Transverse colon (tissue), 4 donors: ENCODE measurements around the gene MBD3L2B. TPM values are rescaled to one million over a fixed set of nuclear protein-coding genes. Genes with fewer than 3 reads are reported as not detected.

Experiments
- DNase-seq: peaks from one replicate; pipeline ENCODE4 v3.0.0-alpha.2; 2019
- H3K27ac ChIP-seq, 4 donors: fragments of 200-600 bp; sonication (generic); 2 replicates each; pipeline ENCODE4 v1.5.1; 2016 to 2018; ENCODE audit warnings: inconsistent platforms in 4 of 4
- H3K27me3 ChIP-seq: fragments of 200-600 bp; sonication (generic); 2 replicates; pipeline ENCODE4 v1.5.1; 2017; ENCODE audit warnings: inconsistent platforms
- H3K36me3 ChIP-seq, 4 donors: fragments of 200-600 bp; sonication (generic); 2 replicates each; pipeline ENCODE4 v1.5.1; 2017 to 2019; ENCODE audit warnings: inconsistent platforms in 4 of 4
- H3K4me1 ChIP-seq, 4 donors: fragments of 200-600 bp; sonication (generic); 2 replicates each; pipeline ENCODE4 v1.5.1; 2017 to 2020; ENCODE audit warnings: inconsistent platforms in 4 of 4
- H3K4me3 ChIP-seq, 4 donors: fragments of 200-600 bp; sonication (generic); 1 replicate in 1 of 4; 2 replicates in 3 of 4; pipeline versions ENCODE4 v1.5.1 to v1.6.1; 2017 to 2019; ENCODE audit warnings: inconsistent platforms in 4 of 4
- H3K9me3 ChIP-seq, 2 donors: fragments of 200-600 bp; sonication (generic); 2 replicates each; pipeline ENCODE4 v1.5.1; 2017 to 2019; ENCODE audit warnings: inconsistent platforms in 2 of 2
- CTCF ChIP-seq, 5 experiments: fragments of 200-600 bp in 3 of 5; fragments of 450-650 bp in 2 of 5; sonication (generic) in 3 of 5; IDR thresholded peaks; 1 replicate in 2 of 5; 2 replicates in 3 of 5; pipeline ENCODE4 v1.5.1; 2016 to 2017; ENCODE audit warnings: antibody characterized with exemption in 5 of 5, inconsistent platforms in 3 of 5, mild to moderate bottlenecking in 2 of 5, moderate library complexity in 1 of 5
- EP300 ChIP-seq: sonication (generic); formaldehyde crosslinking; IDR thresholded peaks from one replicate; pipeline ENCODE4 v1.6.1; 2017; ENCODE audit warnings: antibody characterized with exemption, low read depth
- POLR2A ChIP-seq: fragments of 450-650 bp; IDR thresholded peaks from one replicate; pipeline ENCODE4 v1.6.1; 2016; ENCODE audit warnings: antibody characterized with exemption, mild to moderate bottlenecking, moderate library complexity
- POLR2AphosphoS5 ChIP-seq, 3 donors: sonication (generic); formaldehyde crosslinking; IDR thresholded peaks; one replicate each; pipeline ENCODE4 v1.6.1; 2016; ENCODE audit warnings: antibody characterized with exemption in 3 of 3
- WGBS, 2 donors: methylation state at CpG; one replicate each; pipeline ENCODE4 v1.1.5; 2018; ENCODE audit warnings: low coverage in 1 of 2; 5-methylcytosine and 5-hydroxymethylcytosine counted together
- in situ Hi-C, 4 donors: fragments of 200-750 bp; cut with MboI; loops; one replicate each; pipeline versions ENCODE4 v1.15.0 to v1.15.1; 2017; ENCODE audit warnings: low sequenced_read_pairs in 3 of 4, low pct_ligation_motif_present in 1 of 4, low pct_unique_long_range_greater_than_20kb in 1 of 4
- intact Hi-C: fragments of 100-400 bp; cut with DNase I; formaldehyde crosslinking; loops from one replicate; pipeline ENCODE4 v1.15.1; 2023; ENCODE audit warnings: low total_unique reads
- total RNA-seq, 4 donors: library from RNA; depleted of rRNA; stranded (reverse); fragments of >200 nt; gene quantifications; one replicate each; pipeline ENCODE4 v1.1.0, GENCODE V29; 2016

MBD3L2B gene
- total RNA-seq, 4 donors from 2014 or later, result not detected

GRCh38 chr19:6971366-6971765 lies 49.9 kb downstream of the MBD3L2B start:
- Histone ChIP-seq H3K27me3 (no peaks in the 10 kb centered on the region), H3K4me1 (no peaks in the 10 kb centered on the region), H3K9me3 (no peaks in the 10 kb centered on the region), H3K27ac (no peak overlapping the region), H3K4me3 (no peak overlapping the region), H3K36me3 (no peaks in the 10 kb centered on the region)
- in situ Hi-C loops, result no loop called here
- 100% methylated on average over 1 of the region's 1 CpG for WGBS, 2 donors
- intact Hi-C loops, result no loop called here
- DNase-seq, result no peak
- no peak for TF ChIP-seq EP300
- TF ChIP-seq CTCF (IDR thresholded peaks at IDR 0.05), result no peak
- no peak for TF ChIP-seq POLR2A
- no peak for TF ChIP-seq POLR2AphosphoS5 (IDR thresholded peaks at IDR 0.05)

- 70 to 100% methylated on average over 2 to 5 of the region's 5 CpGs for WGBS, 2 donors
- H3K27me3 ChIP-seq, result no peaks in the 10 kb centered on the region
These were observed 50.8 kb downstream of the MBD3L2B start for GRCh38 chr19:6970443-6970842.

GRCh38 chr19:6970021-6970420 lies 51.2 kb downstream of the MBD3L2B start:
- TF ChIP-seq EP300, result no peak
- TF ChIP-seq POLR2AphosphoS5 (IDR thresholded peaks at IDR 0.05), result no peak
- no peak for TF ChIP-seq POLR2A
- no peak for TF ChIP-seq CTCF (IDR thresholded peaks at IDR 0.05)
- Histone ChIP-seq H3K27ac (no peak overlapping the region), H3K4me3 (no peak overlapping the region), H3K9me3 (no peaks in the 10 kb centered on the region), H3K27me3 (no peaks in the 10 kb centered on the region), H3K4me1 (no peaks in the 10 kb centered on the region), H3K36me3 (no peaks in the 10 kb centered on the region)
- intact Hi-C loops (no loop called here), in situ Hi-C loops (no loop called here)
- no peak for DNase-seq
- 69 to 70% methylated on average over 2 of the region's 2 CpGs for WGBS, 2 donors

More at GRCh38 chr19:6970443-6970842, 50.8 kb downstream of the MBD3L2B start:
- H3K4me3 ChIP-seq, result no peak overlapping the region
- H3K27ac ChIP-seq, result no peak overlapping the region
- intact Hi-C loops, result no loop called here
- DNase-seq, result no peak
- no peaks in the 10 kb centered on the region for H3K4me1 ChIP-seq
- TF ChIP-seq POLR2A (no peak), EP300 (no peak), CTCF (IDR thresholded peaks at IDR 0.05) (no peak), POLR2AphosphoS5 (IDR thresholded peaks at IDR 0.05) (no peak)
- no peaks in the 10 kb centered on the region for H3K9me3 ChIP-seq
- in situ Hi-C loops, result no loop called here
- H3K36me3 ChIP-seq, result no peaks in the 10 kb centered on the region

- intact Hi-C loops, result no loop called here
- no peak for DNase-seq
- no peaks in the 10 kb centered on the region for H3K27me3 ChIP-seq
- H3K36me3 ChIP-seq, result no peaks in the 10 kb centered on the region
- H3K4me1 ChIP-seq, result no peaks in the 10 kb centered on the region
- in situ Hi-C loops, result no loop called here
- no peak overlapping the region for H3K27ac ChIP-seq
- TF ChIP-seq POLR2AphosphoS5 (IDR thresholded peaks at IDR 0.05), result no peak
- TF ChIP-seq POLR2A, result no peak
- no peak overlapping the region for H3K4me3 ChIP-seq
- no peaks in the 10 kb centered on the region for H3K9me3 ChIP-seq
- WGBS, 2 donors, result 72 to 82% methylated on average over 2 of the region's 2 CpGs
These were observed 51.7 kb downstream of the MBD3L2B start for GRCh38 chr19:6969490-6969889.

Other genes with a start within 250 kb of the MBD3L2B start
- gene VAV1, start 248.7 kb downstream of the MBD3L2B start, total RNA-seq, result 10 to 100 TPM in 1 of 4 donors, 1 to 10 TPM in 2, under 1 TPM in 1; 0.60 to 10.8 (median 6.0) TPM
- under 1 TPM in 2 of 4 donors, not detected in 2; 0.16 to 0.27 TPM for gene ADGRE1, start 133.9 kb downstream of the MBD3L2B start, total RNA-seq
- gene MBD3L5, start 9.1 kb upstream of the MBD3L2B start, total RNA-seq, result not detected
- gene MBD3L4, start 18.7 kb upstream of the MBD3L2B start, total RNA-seq, result not detected
- not detected for gene MBD3L2, start 27.9 kb upstream of the MBD3L2B start, total RNA-seq
- not detected for gene MBD3L3, start 37.2 kb upstream of the MBD3L2B start, total RNA-seq
- gene ZNF557, start 48.3 kb upstream of the MBD3L2B start, total RNA-seq, result 10 to 100 TPM in 1 of 4 donors, 1 to 10 TPM in 3; 2.0 to 12.5 (median 6.4) TPM